ENCODE measurements around the gene CYTH4.
A peak's percentile ranks its signal among the peaks of the same experiment; 100 is the strongest.

CYTH4 gene

DNA sequence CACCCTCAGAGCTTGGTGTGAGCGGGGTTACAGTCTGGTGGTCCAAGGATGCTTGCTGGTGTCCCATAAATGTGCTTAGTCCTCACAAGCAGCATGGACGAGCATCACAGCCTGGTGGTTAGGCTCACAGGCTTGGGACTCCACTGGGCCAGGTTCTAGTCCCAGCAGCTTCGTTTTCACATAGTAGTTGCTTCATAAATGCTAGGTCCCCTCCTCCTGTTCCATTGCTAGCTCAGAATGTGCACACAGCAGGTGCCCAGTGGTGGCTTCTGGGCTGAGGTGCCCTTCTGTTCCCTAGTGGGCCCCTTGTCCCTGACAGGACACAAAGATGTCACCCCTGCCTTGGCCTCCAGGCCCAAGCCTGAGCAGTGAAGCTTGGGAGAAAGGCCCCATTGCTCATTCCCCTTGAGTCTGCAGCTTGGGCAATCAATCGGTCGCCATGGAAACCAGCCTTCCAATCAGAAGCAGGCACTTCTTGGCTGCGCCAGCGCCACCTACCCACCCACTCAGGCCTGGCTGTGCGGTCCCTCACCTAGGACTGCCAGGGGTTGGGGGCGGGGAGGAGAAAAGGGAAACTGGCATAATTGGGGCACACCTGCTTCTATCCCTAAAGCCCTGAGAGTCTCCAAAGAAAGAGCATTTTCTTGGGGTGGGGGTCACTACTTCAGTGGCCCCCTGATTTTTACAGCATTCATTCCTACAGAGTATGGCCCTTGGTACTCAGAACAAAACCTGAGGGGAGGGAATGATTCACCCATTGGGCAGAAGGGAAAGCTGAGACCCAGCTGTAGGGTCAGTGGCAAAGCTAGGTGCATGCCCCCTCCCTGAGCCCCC, 48.1 kb downstream of the CYTH4 start:
- DNase-seq (ENCODE audit: low spot score), result peak; percentile 74

- no peak for DNase-seq (ENCODE audit: low spot score)
These were observed 48.7 kb downstream of the CYTH4 start for GRCh38 chr22:37331034-37331428.

DNA sequence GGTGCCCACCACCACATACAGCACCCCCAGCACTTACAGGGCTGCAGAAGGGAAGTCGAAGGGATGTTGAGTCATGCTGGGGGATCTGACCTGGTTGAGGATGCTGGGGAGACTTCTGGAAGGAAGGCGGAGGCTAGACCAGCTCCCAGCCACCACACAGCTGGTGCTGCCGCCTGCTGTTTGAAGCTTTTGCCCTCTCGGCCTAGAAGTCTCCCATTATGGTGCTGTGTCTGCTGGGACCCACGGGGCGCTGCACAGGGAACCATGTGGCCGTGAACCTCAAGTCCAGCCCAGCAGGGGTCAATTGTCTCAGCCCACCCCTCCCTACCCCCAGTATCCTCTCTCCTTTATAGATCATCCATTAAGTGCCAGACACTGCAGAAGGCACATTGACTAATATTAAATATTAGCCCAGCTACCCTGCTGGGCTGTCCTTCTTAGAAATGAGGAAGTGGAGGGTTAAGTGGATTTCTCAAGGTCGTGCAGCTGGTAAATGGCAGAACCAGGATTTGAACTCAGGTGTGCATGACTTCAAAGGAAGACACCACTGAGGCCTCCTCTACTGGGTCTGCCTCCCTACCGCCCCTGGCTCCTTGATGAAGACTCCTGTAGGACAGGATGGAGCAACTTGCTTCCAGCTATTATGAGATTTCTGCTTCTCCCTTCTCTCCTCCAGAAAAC, 49.7 kb downstream of the CYTH4 start:
- DNase-seq (ENCODE audit: low spot score), result no peak

DNA sequence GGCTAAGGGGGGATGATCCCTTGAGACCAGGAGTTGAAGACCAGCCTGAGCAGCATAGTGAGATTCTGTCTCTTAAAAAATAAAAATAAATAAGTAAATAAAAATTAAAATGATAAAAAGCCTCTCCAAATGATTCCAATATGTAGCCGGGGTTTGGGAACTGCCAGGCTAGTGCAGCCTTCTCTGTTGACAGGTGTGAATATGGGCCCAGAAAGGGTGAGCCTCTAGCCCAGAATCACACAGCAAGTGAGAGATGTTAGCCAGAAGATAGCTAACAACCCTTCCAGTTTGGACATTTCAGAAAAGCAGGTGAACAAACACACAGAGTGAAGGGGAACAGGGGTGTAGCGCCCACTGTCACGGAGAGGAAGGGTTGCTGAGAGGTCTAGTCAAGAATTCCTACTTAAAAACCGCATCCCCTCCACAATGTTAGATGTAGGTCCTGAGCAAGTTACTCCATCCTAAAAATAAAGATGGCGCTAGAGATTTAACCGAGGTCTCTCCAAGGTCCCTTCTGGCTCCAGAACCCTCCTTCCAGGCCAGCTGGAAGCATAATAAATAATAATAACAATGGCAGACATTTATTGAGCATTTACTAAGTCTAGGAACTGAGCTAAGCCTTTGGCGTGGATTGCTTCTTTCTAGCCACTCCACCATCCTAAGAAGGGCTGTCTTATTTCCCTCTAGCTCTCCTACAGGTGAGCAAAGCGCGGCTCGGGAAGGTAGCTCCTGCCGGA, 51.6 kb downstream of the CYTH4 start:
- no peak for DNase-seq (ENCODE audit: low spot score)

- no peak for DNase-seq (ENCODE audit: low spot score)
These were observed 52.2 kb downstream of the CYTH4 start for GRCh38 chr22:37334461-37334858.

DNA sequence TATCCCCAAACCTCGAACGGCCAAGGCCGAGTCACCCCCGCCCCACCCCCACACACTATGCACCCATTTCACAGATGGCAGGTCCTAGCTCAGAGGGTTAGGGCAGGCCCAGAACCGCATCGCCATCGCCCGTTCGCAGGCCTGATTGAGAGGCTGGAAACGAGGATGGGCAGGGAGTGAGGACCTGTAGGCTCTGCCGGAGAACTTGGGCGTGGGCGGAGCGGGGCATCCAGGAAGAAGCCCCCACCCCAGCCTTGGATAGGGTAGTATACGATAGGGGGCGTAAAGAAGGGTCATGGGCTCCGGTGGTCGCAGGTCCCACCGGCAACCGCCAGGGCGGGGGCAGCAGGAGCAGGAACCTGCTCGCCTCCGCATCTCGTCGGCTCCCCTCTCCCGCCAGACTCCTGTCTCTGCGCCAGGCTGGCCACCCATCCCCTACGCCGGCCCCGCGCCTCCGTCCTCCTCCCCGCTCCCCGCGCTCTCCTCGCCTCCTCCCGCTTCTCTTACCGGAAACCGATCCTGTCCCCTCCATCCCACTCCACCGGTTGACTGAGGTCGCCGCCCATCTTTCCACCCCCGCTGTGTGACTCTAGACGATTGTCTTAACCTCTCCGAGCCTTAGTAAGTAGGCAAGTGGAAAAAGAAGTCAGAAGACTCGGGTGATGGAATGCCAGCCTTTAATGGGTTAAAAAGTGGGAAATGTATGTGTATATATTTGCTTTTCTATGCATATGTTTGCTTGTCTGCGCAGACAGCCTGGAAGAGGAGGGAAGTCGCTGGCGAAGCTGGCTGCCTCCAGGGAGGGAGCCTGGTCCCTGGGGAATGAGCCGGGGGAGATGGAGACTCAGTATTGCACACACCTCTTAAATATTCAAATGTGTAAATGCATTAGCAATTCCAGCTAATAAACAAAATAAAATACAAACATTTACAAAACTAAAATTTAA, 52.8 kb downstream of the CYTH4 start:
- DNase-seq (ENCODE audit: low spot score), result no peak

DNA sequence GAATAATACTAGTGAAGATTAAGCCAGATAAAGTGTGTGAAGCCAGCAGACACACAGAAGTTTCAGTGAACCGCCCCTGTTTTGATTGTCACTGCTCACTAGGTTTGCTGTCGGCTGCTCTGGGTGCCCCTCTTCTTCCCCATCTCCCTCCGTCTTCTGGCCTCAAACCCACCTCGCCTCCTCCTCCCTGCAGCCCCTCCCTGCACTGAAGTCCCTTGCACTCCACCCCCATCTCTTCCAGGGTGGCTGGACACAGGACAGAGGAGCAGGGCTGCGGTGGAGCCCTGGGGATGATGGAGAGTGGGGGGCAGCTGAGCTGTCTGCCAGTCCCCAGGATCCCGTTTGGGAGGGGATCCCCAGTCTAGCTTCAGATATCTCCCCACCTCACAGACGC, 53.5 kb downstream of the CYTH4 start:
- no peak for DNase-seq (ENCODE audit: low spot score)

- no peak for DNase-seq (ENCODE audit: low spot score)
These were observed 54.3 kb downstream of the CYTH4 start for GRCh38 chr22:37336579-37336978.

DNA sequence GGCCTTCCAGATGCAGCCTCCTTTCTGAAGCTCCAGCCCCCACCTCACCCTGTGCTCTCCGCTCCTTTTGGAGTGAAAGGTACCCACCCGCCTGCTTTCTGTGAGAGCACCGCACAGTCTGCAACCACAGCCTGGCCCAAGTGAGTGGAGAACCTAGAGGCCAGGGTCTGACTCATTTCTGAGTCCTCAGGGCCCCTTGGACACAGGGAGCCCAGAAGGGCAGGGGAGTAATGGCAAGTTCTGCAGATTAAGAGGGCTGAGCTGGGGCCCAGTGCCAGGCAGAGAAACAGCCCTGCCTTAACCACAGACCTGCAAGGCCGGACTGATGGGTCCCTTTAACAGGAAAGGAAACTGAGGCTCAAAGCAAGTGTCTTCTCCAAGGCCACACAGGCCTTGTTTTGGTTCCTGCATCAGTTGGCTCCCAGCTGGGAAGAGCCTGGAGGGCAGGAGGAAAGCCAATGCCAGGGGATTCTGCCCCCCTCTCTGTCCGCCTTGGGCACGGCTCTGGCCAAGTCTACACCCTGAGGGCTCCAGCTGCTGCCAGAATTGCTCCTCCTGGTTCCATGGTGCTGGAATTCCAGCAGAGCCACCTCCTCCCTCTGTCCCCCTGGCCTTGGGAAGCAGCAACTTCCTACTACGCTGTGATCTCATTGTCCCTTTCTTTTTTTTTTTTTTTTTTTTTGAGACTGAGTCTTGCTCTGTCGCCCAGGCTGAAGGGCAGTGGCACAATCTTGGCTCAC, 55.1 kb downstream of the CYTH4 start:
- no peak for DNase-seq (ENCODE audit: low spot score)

GRCh38 chr22:37338539-37339246, 56.4 kb downstream of the CYTH4 start:
- DNase-seq (ENCODE audit: low spot score), result no peak

- DNase-seq (ENCODE audit: low spot score), result no peak
These were observed 58.3 kb downstream of the CYTH4 start for GRCh38 chr22:37340331-37341262.

DNA sequence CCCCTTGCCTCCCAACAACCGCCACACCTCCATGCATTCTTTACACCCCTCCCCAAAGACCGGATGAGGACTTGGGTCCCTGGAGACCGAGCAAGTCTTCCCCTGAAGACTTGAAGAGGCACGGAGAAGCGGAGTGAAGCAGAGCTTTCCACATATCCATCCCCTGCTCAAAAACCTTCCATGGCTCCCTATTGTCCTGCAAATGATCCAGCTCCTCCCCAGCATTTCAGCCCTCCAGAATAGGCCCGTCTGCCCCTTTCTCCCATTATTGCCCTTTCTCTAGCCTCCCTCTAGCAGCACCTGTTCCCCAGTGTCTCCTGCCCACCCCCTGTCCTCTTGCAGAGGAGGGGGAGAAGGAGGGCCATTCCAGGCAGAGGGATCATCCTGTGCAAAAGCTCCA, 59.8 kb downstream of the CYTH4 start:
- DNase-seq (ENCODE audit: low spot score), result no peak

DNA sequence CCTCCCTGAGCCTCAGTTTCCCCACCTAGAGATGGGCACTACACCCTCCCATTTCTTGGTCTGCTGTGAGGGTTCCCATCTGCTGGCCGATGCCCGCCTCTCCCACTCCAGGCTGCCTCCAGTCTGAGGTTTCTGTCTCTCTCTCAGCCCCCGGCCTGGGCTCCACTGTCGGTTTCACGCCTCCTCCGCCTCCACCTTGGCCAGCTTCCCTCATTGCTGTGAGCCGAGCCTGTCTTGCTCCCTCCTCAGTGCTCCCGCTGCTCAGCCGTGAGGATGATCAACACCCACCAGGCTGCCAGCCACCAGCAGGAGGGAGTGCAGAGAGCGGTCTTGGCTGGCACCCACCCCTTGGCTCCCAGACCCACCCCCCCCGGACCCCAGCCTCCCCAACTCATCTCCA, 61.0 kb downstream of the CYTH4 start:
- DNase-seq (ENCODE audit: low spot score), result no peak

DNA sequence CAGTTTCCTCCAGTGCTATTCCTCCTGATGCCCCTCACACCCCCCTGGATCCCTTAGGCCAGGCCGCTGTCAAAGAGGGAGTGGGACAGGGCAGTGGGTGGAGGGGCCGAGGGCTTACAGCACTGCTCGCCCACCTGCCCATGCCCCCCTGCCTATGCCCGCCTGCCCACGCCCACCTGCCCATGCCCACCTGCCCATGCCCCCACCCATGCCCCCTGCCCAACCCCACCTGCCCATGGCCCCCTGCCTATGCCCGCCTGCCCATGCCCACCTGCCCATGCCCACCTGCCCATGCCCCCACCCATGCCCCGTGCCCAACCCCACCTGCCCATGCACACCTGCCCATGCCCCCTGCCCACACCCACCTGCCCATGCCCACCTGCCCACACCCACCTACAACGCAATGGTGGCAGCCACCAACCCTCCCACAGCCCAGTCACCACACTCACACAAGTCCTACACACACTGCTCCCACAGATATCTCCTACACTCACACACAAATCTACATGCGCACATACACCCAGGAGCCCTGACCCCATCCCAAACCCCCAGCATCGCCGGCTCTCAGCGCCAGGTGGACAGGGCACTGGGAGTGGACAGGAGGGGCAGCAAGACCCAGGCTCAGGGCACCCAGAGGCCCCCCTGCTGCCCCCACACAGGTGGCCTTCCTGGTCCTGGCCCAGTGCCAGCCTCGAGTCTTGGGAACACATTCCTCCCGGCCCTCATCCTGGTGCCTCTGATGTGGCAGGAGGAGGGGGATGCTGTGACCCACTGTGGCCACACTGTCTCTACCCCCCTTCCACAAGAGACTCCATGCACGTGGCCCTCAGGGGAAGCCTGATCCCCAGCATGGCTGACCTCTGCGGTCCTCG, 61.8 kb downstream of the CYTH4 start:
- DNase-seq (ENCODE audit: low spot score), result no peak

GRCh38 chr22:37344735-37345449, 62.6 kb downstream of the CYTH4 start:
- no peak for DNase-seq (ENCODE audit: low spot score)

DNA sequence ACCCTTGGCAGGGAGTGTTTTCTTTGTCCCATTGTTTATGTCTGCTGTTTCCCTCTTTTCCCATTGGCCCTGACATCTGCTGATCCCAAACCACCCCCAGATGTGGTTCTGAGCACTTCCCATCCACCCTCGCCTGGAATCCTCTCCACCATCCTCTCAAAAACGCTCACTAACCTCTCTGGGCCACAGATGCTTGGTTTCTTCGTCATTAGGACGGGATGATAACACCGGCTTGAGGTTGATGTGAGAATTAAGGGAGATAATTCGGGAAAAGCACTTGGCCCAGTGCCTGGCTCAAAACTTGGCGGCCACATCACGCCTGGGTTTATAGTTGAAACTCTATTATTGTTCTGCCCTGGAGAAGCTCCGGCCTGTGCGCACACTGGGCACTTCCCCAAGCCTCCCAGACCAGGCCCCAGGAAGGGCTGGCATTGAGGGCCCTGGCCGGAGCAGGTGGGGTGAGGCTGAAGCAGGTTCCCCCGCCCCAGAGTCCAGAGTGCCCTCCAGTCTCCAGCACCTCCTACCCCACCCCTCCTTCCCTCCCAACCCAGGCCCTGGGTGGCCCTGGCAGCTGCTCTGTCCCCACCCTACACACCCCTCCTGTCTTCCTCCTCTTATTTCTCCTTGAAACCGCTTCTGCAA, 63.7 kb downstream of the CYTH4 start:
- DNase-seq (ENCODE audit: low spot score), result no peak

GRCh38 chr22:37346505-37346895, 64.2 kb downstream of the CYTH4 start:
- no peak for DNase-seq (ENCODE audit: low spot score)
